GM10266 (cell line): ENCODE results near the gene TCF4.

Experiments
- DNase-seq: peaks from one replicate; pipeline ENCODE4 v3.0.0; 2012; ENCODE audit errors: extremely low spot score
- TF ChIP-seq, protein P1 (sequence below): IDR thresholded peaks from 2 replicates; pipeline ENCODE4 v1.5.1; 2012; ENCODE audit warnings: mild to moderate bottlenecking, low read depth; ENCODE audit not compliant: control insufficient read depth, insufficient read depth; ENCODE audit errors: missing control alignments

TCF4 gene

DNA sequence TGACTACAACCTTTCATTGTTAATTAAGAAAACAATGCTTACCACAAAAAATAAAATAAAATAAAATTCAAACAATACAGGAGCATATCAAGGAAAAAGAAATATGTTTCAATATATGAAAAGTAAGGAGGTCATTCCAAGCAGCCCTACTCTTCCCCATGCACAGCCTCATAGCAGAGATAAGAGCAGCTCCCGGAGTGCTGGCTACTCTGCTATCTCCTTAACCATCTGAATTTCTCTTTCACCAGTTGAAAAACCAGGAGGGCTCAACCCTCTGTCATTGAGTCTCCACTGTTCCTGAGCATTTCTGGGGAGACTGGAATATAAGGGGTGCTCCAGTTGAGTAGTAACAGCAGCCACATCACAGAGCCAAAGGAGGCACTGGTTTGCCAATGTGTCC is 201.4 kb downstream of the TCF4 start:
- DNase-seq, result no peak

DNA sequence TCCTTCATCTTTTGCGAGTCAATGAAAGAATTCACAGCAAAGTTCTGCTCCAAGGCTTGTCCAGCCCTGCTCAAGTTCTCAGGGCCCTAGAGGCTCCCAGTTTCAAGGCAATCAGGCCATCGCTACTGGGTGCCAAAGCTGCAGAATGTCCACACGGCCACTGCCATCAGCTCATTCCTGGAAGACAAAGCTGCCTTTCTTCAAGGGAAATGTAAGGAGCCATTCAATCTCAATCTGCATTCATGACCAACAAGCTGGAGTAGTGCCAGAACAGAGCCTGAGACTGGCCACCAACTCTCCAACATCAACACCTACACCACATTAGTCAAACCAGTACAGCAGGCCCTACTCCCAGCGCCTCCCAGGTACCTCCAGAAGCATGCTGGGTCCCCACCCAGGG is 202.2 kb downstream of the TCF4 start:
- DNase-seq, result no peak
- TF ChIP-seq, protein P1, sequence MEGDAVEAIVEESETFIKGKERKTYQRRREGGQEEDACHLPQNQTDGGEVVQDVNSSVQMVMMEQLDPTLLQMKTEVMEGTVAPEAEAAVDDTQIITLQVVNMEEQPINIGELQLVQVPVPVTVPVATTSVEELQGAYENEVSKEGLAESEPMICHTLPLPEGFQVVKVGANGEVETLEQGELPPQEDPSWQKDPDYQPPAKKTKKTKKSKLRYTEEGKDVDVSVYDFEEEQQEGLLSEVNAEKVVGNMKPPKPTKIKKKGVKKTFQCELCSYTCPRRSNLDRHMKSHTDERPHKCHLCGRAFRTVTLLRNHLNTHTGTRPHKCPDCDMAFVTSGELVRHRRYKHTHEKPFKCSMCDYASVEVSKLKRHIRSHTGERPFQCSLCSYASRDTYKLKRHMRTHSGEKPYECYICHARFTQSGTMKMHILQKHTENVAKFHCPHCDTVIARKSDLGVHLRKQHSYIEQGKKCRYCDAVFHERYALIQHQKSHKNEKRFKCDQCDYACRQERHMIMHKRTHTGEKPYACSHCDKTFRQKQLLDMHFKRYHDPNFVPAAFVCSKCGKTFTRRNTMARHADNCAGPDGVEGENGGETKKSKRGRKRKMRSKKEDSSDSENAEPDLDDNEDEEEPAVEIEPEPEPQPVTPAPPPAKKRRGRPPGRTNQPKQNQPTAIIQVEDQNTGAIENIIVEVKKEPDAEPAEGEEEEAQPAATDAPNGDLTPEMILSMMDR, result no peak

More for the DNA sequence above, 201.4 kb downstream of the TCF4 start:
- TF ChIP-seq, protein P1, result no peak

DNA sequence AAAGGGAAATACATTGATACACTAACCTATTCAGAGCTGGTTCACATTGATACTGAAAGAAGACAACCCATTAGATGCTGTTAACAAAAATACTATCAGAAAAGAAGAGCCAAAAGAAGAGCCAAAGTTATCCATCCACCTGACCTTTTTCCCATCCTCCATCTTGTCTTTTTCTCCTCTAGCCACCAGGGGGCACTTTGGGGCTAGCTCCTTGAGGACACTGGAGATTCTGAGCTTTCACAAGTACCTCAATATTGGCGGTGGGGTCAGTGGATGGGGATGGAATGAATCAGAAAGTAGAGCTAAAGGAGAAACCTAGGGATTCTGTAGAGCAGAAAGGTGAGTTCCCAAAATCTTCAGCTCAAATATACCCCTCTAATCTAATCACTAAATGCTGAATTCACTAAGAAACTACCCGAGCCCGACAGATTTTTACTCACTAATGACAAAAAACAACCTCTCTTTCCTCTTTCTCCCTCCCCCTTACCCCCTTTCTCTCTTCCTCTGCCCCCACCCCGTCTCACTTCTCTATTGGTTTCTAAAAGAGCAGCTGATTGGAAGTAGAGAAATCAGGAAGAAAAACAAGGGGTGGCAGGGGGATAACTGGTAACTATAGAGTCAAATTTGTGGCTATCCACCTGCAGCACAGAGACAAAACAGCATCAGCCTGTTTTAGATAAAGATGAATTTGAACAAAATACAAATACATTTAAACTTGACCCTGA is 203.3 kb downstream of the TCF4 start:
- TF ChIP-seq, protein P1, result peak; percentile 58

DNA sequence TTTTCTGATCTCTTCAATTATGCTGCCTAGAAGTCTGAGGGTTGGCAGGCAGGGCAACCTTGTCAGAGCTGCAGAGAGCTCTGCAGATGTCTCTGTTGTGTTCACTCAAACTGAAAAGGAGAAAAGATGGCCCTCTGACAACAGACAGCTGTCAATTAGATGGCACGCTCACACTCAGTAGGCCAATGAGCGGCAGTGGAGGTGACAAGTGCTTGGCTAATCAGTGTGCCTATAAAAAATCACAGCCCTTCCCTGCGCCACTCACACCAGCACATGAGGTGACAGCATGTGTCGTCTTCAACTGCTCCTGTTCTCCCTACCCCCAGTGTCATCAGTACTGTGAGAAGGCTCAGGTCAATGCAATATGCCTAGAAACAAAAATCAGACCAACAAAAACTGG is 203.9 kb downstream of the TCF4 start:
- TF ChIP-seq, protein P1, result no peak
- no peak for DNase-seq

More for the DNA sequence above, 203.3 kb downstream of the TCF4 start:
- DNase-seq, result peak; percentile 34

DNA sequence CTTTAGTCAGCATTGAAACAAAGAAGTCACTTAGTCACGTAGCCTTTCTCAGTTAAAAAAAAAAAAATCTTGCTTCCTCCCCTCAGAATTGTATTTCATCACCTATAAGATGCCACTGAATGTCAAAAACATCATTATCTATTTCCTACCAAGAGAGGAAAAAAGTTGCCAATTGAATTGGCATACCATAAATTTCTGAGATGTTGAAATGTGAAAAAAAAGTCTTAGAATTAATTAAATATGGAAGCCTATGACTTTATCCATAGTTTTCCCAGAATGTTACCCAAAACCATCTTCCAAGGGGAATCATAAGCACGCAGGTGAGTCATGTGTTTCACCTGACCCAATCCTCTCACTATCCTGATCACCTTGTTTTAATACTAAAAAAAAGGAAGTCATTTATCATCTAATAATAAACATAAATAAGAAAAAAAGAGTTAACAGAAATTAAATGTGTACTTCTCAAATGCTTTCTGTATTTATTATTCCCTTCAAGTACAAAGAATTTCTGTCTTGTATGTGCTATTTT is 205.7 kb downstream of the TCF4 start:
- DNase-seq, result no peak
- TF ChIP-seq, protein P1, result no peak

DNA sequence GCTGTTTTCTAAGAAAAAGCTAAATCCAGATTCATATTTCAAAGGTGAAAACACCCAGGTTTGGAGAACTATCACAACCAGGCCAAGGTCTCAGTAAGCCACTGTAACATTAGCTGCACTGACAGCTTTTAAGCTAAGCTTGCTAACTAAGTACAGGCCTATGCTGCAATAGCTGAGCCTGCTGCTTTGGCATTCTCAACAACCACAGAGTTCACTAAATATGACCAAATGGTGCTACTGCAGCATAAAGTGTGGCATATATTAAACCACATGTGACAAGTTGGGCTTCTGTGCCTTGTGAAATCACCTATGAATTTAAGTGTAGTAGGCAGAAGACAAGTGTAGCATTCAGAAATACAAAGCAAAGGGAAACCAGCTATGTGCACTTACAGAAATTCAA is 206.7 kb downstream of the TCF4 start:
- no peak for DNase-seq

DNA sequence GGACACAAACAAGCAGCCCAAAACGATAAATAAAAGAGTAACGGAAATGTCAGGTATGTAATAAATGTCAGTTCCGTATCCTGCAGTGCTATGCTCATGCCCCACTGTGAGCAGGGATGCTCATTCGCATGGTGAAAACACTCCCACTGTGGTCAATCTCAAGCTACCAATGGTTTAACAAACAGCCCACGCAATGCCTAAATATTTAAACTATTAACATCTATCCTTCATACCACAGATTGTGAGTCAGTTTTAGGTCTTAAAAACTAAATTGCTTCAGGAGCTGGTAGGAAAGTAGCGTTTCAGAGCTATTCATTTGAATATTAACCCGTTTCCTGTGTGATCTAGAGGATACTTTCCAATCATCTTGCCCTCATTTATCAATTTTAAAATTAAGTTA is 207.4 kb downstream of the TCF4 start:
- no peak for DNase-seq
- TF ChIP-seq, protein P1, result no peak

More for the DNA sequence above, 206.7 kb downstream of the TCF4 start:
- TF ChIP-seq, protein P1, result no peak
